GM12873 (cell line): ENCODE measurements around the gene TMEM170B.

Experiments
- CTCF ChIP-seq: IDR thresholded peaks from 2 replicates; pipeline ENCODE4 v1.5.1; 2012; ENCODE audit warnings: low read depth, mild to moderate bottlenecking, moderate library complexity, low read length, control low read depth; ENCODE audit not compliant: insufficient read depth; ENCODE audit errors: missing control alignments

Gene TMEM170B

GRCh38 chr6:11604215-11604614, 66.7 kb downstream of the TMEM170B start:
- no peak for TF ChIP-seq CTCF

GRCh38 chr6:11604836-11605506, 67.4 kb downstream of the TMEM170B start:
- TF ChIP-seq CTCF, result no peak

GRCh38 chr6:11605507-11605905, 68.0 kb downstream of the TMEM170B start:
- no peak for TF ChIP-seq CTCF

- TF ChIP-seq CTCF, result no peak
Measured at GRCh38 chr6:11606332-11606731, 68.8 kb downstream of the TMEM170B start.

- TF ChIP-seq CTCF, result no peak
Measured at GRCh38 chr6:11607383-11607782, 69.8 kb downstream of the TMEM170B start.

- no peak for TF ChIP-seq CTCF
Measured at GRCh38 chr6:11608600-11609323, 71.2 kb downstream of the TMEM170B start.

- no peak for TF ChIP-seq CTCF
Measured at GRCh38 chr6:11609324-11610071, 71.9 kb downstream of the TMEM170B start.
